HCT116 (cell line): ENCODE measurements around the gene GLB1L. TPM values are rescaled to one million over a fixed set of nuclear protein-coding genes. Genes with fewer than 3 reads are reported as not detected.

Experiments
- ATAC-seq: fragments of 200-7000 bp; cut with Tn5 transposase; 2 replicates; pipeline ENCODE4 v1.9.1; 2020; ENCODE audit warnings: mild to moderate bottlenecking, moderate library complexity
- BruUV-seq: library from RNA; stranded (reverse); fragments of 400-500 nt; replicated peaks from 2 replicates; lab custom pipeline; 2021; lab: Mats Ljungman, UMichigan
- CTCF ChIA-PET: fragments of 300-600 bp; sonication (Branson Sonifier 250); formaldehyde crosslinking; loops from one replicate; lab custom pipeline; 2021; ENCODE audit warnings: antibody characterized with exemption; lab: Charles Lee
- POLR2A ChIA-PET: fragments of 300-600, 350-600 bp; sonication (Branson Sonifier 250); formaldehyde crosslinking; loops from one replicate; lab custom pipeline; 2021; ENCODE audit warnings: antibody characterized with exemption; lab: Charles Lee
- RAD21 ChIA-PET, 2 experiments: fragments of 300-600 bp; sonication (Branson Sonifier 250); formaldehyde crosslinking; loops; one replicate each; lab custom pipeline; 2023; ENCODE audit warnings: low total read pairs in 2 of 2; ENCODE audit not compliant: uncharacterized antibody in 2 of 2, unreplicated experiment in 2 of 2, low non-redundant PET in 1 of 2; lab: Charles Lee
- DNase-seq: peaks from one replicate; pipeline ENCODE4 v3.0.0-alpha.2; 2010; ENCODE audit warnings: low read depth, low spot score
- H2AFZ ChIP-seq: fragments of 200-600 bp; shearing (Covaris generic), sonication (generic); 2 replicates; pipeline ENCODE4 v1.6.1; 2017; ENCODE audit warnings: low read depth, mixed run types, mixed read lengths, antibody characterized with exemption, low read length; ENCODE audit not compliant: poor library complexity, severe bottlenecking
- H3K27ac ChIP-seq: 2 replicates; pipeline ENCODE4 v1.5.1; 2012; ENCODE audit warnings: low read depth, low read length
- H3K27me3 ChIP-seq: fragments of 200-600 bp; sonication (generic); 2 replicates; pipeline ENCODE4 v1.6.1; 2016; ENCODE audit warnings: mixed run types, low read length, mixed read lengths; ENCODE audit not compliant: insufficient read depth
- H3K36me3 ChIP-seq, 2 experiments: fragments of 200-500 bp in 1 of 2; fragments of 200-600 bp in 1 of 2; sonication (Bioruptor generic) in 1 of 2; sonication (generic) in 1 of 2; 2 replicates each; pipeline versions ENCODE4 v1.5.1 to v1.6.1; 2014 to 2016; ENCODE audit warnings: low read length in 2 of 2, inconsistent platforms in 1 of 2, mixed read lengths in 1 of 2, mixed run types in 1 of 2; ENCODE audit not compliant: insufficient read depth in 2 of 2, control insufficient read depth in 1 of 2
- H3K4me1 ChIP-seq, 2 experiments: fragments of 200-600 bp in 1 of 2; sonication (generic) in 1 of 2; 2 replicates each; pipeline versions ENCODE4 v1.5.1 to v1.6.1; 2012 to 2017; ENCODE audit warnings: low read length in 2 of 2, inconsistent platforms in 1 of 2, mild to moderate bottlenecking in 1 of 2, mixed read lengths in 1 of 2, mixed run types in 1 of 2, moderate library complexity in 1 of 2; ENCODE audit not compliant: insufficient read depth in 2 of 2, control insufficient read depth in 1 of 2
- H3K4me2 ChIP-seq: fragments of 200-600 bp; sonication (generic); 2 replicates; pipeline ENCODE4 v1.6.1; 2017; ENCODE audit warnings: mixed run types, low read length, mixed read lengths
- H3K4me3 ChIP-seq, 2 experiments: fragments of 200-600 bp in 1 of 2; sonication (generic) in 1 of 2; replicated peaks in 1 of 2; 2 replicates each; pipeline ENCODE4 v1.5.1; 2011 to 2016; ENCODE audit warnings: low read length in 2 of 2, control low read depth in 1 of 2, low read depth in 1 of 2, mild to moderate bottlenecking in 1 of 2, mixed read lengths in 1 of 2, mixed run types in 1 of 2
- H3K79me2 ChIP-seq: fragments of 200-600 bp; sonication (generic); 2 replicates; pipeline ENCODE4 v1.6.1; 2017; ENCODE audit warnings: mild to moderate bottlenecking, mixed run types, low read length, moderate library complexity, mixed read lengths; ENCODE audit not compliant: insufficient read depth
- H3K9ac ChIP-seq: fragments of 200-600 bp; sonication (generic); 2 replicates; pipeline ENCODE4 v1.6.1; 2016; ENCODE audit warnings: low read length, mixed read lengths
- H3K9me2 ChIP-seq: fragments of 200-600 bp; sonication (generic), shearing (Covaris generic); 2 replicates; pipeline ENCODE4 v1.6.1; 2017; ENCODE audit warnings: mixed run types, mild to moderate bottlenecking, moderate library complexity; ENCODE audit not compliant: insufficient read depth
- H3K9me3 ChIP-seq, 2 experiments: fragments of 200-500 bp in 1 of 2; fragments of 200-600 bp in 1 of 2; sonication (Bioruptor generic) in 1 of 2; sonication (generic) in 1 of 2; 2 replicates each; pipeline ENCODE4 v1.6.1; 2014 to 2017; ENCODE audit warnings: low read length in 2 of 2, mixed read lengths in 2 of 2, inconsistent platforms in 1 of 2, low read depth in 1 of 2, mild to moderate bottlenecking in 1 of 2, mixed run types in 1 of 2, moderate library complexity in 1 of 2; ENCODE audit not compliant: control insufficient read depth in 1 of 2, insufficient read depth in 1 of 2
- H4K20me1 ChIP-seq: fragments of 200-600 bp; sonication (generic), shearing (Covaris generic); 2 replicates; pipeline ENCODE4 v1.6.1; 2017; ENCODE audit warnings: mixed run types, mild to moderate bottlenecking, moderate library complexity; ENCODE audit not compliant: insufficient read depth
- ATF3 ChIP-seq: IDR thresholded peaks from 2 replicates; pipeline ENCODE4 v1.6.1; 2012
- CBX3 ChIP-seq: IDR thresholded peaks from 2 replicates; pipeline ENCODE4 v1.6.1; 2012; ENCODE audit warnings: low read depth
- CEBPB ChIP-seq: IDR thresholded peaks from 2 replicates; pipeline ENCODE4 v1.6.1; 2012; ENCODE audit warnings: low read depth
- ELF1 ChIP-seq: IDR thresholded peaks from 2 replicates; pipeline ENCODE4 v1.6.1; 2012; ENCODE audit warnings: low read depth, borderline replicate concordance
- EZH2 ChIP-seq: fragments of 200-600 bp; sonication (generic); IDR thresholded peaks from 2 replicates; pipeline ENCODE4 v1.6.1; 2017; ENCODE audit warnings: antibody characterized with exemption, mixed run types
- EZH2phosphoT487 ChIP-seq: fragments of 200-600 bp; IDR thresholded peaks from 2 replicates; pipeline ENCODE4 v1.6.1; 2018; ENCODE audit warnings: antibody characterized with exemption, borderline replicate concordance
- FOSL1 ChIP-seq: IDR thresholded peaks from 2 replicates; pipeline ENCODE4 v1.6.1; 2012; ENCODE audit warnings: low read depth
- JUND ChIP-seq: IDR thresholded peaks from 2 replicates; pipeline ENCODE4 v1.6.1; 2012
- POLR2A ChIP-seq: IDR thresholded peaks from 2 replicates; pipeline ENCODE4 v1.7.0; 2011; ENCODE audit warnings: borderline replicate concordance; ENCODE audit not compliant: insufficient read depth, insufficient read length; ENCODE audit errors: extremely low read depth
- POLR2AphosphoS5 ChIP-seq: IDR thresholded peaks from 2 replicates; pipeline ENCODE4 v1.6.1; 2011; ENCODE audit warnings: mild to moderate bottlenecking, low read depth, low read length, moderate library complexity
- REST ChIP-seq: IDR thresholded peaks from 2 replicates; pipeline ENCODE4 v1.6.1; 2012; ENCODE audit warnings: low read depth
- SP1 ChIP-seq: IDR thresholded peaks from 2 replicates; pipeline ENCODE4 v1.6.1; 2012; ENCODE audit warnings: low read depth
- TCF7L2 ChIP-seq: IDR thresholded peaks from 2 replicates; pipeline ENCODE4 v1.7.0; 2011; ENCODE audit warnings: borderline replicate concordance, inconsistent platforms; ENCODE audit not compliant: insufficient read depth, insufficient read length; ENCODE audit errors: extremely low read depth
- YY1 ChIP-seq: IDR thresholded peaks from 2 replicates; pipeline ENCODE4 v1.6.1; 2011; ENCODE audit warnings: low read length, low read depth, moderate library complexity, mild to moderate bottlenecking; ENCODE audit not compliant: insufficient replicate concordance; ENCODE audit errors: extremely low read depth
- ZBTB33 ChIP-seq: IDR thresholded peaks from 2 replicates; pipeline ENCODE4 v1.6.1; 2011; ENCODE audit warnings: mild to moderate bottlenecking, low read length, moderate library complexity; ENCODE audit not compliant: insufficient replicate concordance; ENCODE audit errors: extremely low read depth
- intact Hi-C: fragments of 100-400 bp; cut with micrococcal nuclease; formaldehyde crosslinking; loops from 2 replicates; pipeline ENCODE4 v1.10.0; 2022
- total RNA-seq: library from RNA; stranded (reverse); gene quantifications from one replicate; pipeline ENCODE4 v1.2.1, GENCODE V29; 2021; ENCODE audit not compliant: unreplicated experiment
- TF ChIP-seq, protein P1 (sequence below), 3 experiments: fragments of 200-600 bp in 1 of 3; sonication (generic) in 1 of 3; IDR thresholded peaks in 2 of 3; conservative IDR thresholded peaks in 1 of 3; 2 replicates each; pipeline ENCODE4 v1.5.1; 2012 to 2017; ENCODE audit warnings: low read depth in 2 of 3, low read length in 2 of 3, antibody characterized with exemption in 1 of 3, borderline replicate concordance in 1 of 3, control low read depth in 1 of 3, mild to moderate bottlenecking in 1 of 3, mixed read lengths in 1 of 3, mixed run types in 1 of 3, moderate library complexity in 1 of 3; ENCODE audit not compliant: insufficient read depth in 1 of 3
- TF ChIP-seq, protein P2 (sequence below): IDR thresholded peaks from 2 replicates; pipeline ENCODE4 v1.6.1; 2012

The GLB1L gene
- total RNA-seq, 1 experiment from 2014 or later: 6.6 TPM

GRCh38 chr2:219229305-219230058 lies 15.8 kb downstream of the GLB1L start, which contains the start of the genes ANKZF1 and ATG9A:
ANKZF1 (plus strand) TSS chr2:219229806; CDS start chr2:219230258, 452 bp downstream.
ATG9A (minus strand) TSS chr2:219229636; CDS start chr2:219228024, 1,612 bp downstream.
- Histone ChIP-seq H3K79me2 (peaks cover 27% of the 10 kb centered on the region), H2AFZ (no peak within 1 kb of the TSS), H3K4me3 (peak within 1 kb of the TSS; percentile 79 to 98), H3K27me3 (no peaks in the 10 kb centered on the region), H3K36me3 (peaks cover 21 to 35% of the 10 kb centered on the region in 2 experiments; a peak in 3 of 4 replicates), H3K4me2 (peak within 1 kb of the TSS; percentile 95), H4K20me1 (no peaks in the 10 kb centered on the region), H3K9ac (peak within 1 kb of the TSS; percentile 85), H3K27ac (peak within 1 kb of the TSS; percentile 78), H3K4me1 (peaks cover 6 to 18% of the 10 kb centered on the region in 2 experiments; a peak in 3 of 4 replicates), H3K9me2 (no peaks in the 10 kb centered on the region), H3K9me3 (no peaks in the 10 kb centered on the region)
- intact Hi-C loops: loop anchor here (1.0 to 5.0 kb wide), 2 partner anchors 45 to 68 kb away; no protein-coding TSS in a partner anchor
- no TSS peak for BruUV-seq
- CTCF ChIA-PET: interaction anchor here (0.9 to 2.4 kb wide), 3 partner anchors 45 to 249 kb away, joined by 3 to 12 read pairs (median 3); no protein-coding TSS in a partner anchor
- POLR2A ChIA-PET: interaction anchor here (1.0 to 1.9 kb wide), 4 partner anchors 16 to 45 kb away, joined by 3 to 7 read pairs (median 4); partner anchors contain the start of genes GLB1L and STK16
- DNase-seq (peak; percentile 96), ATAC-seq (peak; percentile 98)
- RAD21 ChIA-PET: no interaction called here
- TF ChIP-seq SP1 (peak; percentile 98), POLR2AphosphoS5 (peak; percentile 95), CBX3 (no peak), REST (no peak), JUND (no peak; the same call in 1 of the 2 replicates), ELF1 (no peak), EZH2 (no peak), YY1 (peak; percentile 58), FOSL1 (no peak), EZH2phosphoT487 (no peak), CEBPB (no peak), TCF7L2 (no peak), ZBTB33 (peak; percentile 76), ATF3 (no peak), POLR2A (peak; percentile 78)
- TF ChIP-seq, protein P1, sequence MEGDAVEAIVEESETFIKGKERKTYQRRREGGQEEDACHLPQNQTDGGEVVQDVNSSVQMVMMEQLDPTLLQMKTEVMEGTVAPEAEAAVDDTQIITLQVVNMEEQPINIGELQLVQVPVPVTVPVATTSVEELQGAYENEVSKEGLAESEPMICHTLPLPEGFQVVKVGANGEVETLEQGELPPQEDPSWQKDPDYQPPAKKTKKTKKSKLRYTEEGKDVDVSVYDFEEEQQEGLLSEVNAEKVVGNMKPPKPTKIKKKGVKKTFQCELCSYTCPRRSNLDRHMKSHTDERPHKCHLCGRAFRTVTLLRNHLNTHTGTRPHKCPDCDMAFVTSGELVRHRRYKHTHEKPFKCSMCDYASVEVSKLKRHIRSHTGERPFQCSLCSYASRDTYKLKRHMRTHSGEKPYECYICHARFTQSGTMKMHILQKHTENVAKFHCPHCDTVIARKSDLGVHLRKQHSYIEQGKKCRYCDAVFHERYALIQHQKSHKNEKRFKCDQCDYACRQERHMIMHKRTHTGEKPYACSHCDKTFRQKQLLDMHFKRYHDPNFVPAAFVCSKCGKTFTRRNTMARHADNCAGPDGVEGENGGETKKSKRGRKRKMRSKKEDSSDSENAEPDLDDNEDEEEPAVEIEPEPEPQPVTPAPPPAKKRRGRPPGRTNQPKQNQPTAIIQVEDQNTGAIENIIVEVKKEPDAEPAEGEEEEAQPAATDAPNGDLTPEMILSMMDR (IDR thresholded peaks at IDR 0.05 in 2 of 3, conservative IDR thresholded peaks at IDR 0.05 in 1 of 3; ENCODE audit: borderline replicate concordance in 1 of 3, insufficient read depth in 1 of 3, low read depth in 2 of 3, low read length in 2 of 3): no peak
- TF ChIP-seq, protein P2, sequence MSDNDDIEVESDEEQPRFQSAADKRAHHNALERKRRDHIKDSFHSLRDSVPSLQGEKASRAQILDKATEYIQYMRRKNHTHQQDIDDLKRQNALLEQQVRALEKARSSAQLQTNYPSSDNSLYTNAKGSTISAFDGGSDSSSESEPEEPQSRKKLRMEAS: peak; percentile 77
